Measurements from ENCODE around the gene DNLZ.

DNA sequence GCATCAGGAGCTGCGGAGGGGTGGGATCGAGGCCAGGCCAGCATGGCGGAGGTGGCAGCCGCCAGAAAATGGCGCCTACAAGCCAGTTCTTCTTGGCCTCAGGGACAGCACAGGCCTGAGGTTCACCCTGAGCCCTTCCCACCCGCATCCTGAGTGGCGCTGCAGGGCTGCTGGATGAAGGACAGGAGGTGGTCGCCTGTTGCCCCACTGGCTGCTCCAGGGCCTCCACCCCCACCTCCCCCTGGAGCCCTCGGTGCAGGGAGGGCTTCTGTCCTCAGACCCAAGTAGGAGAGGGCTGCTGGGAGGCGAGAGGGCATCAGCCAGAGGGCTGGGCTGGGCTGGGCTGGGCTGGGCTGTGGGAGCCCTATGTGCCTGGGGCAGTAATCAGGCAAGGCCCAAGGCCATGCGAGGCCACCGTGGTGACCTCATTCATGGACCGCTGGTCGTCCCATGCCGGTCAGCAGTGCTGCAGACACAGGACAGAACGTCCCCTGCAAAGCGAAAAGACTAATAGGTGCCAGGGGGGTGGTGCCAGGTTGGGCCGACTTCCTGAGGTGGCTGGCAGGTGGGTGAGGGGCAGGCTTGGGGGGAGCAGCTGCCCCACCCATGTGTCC is 22.4 kb downstream of the DNLZ start:
- TF ChIP-seq, protein P1, sequence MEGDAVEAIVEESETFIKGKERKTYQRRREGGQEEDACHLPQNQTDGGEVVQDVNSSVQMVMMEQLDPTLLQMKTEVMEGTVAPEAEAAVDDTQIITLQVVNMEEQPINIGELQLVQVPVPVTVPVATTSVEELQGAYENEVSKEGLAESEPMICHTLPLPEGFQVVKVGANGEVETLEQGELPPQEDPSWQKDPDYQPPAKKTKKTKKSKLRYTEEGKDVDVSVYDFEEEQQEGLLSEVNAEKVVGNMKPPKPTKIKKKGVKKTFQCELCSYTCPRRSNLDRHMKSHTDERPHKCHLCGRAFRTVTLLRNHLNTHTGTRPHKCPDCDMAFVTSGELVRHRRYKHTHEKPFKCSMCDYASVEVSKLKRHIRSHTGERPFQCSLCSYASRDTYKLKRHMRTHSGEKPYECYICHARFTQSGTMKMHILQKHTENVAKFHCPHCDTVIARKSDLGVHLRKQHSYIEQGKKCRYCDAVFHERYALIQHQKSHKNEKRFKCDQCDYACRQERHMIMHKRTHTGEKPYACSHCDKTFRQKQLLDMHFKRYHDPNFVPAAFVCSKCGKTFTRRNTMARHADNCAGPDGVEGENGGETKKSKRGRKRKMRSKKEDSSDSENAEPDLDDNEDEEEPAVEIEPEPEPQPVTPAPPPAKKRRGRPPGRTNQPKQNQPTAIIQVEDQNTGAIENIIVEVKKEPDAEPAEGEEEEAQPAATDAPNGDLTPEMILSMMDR (conservative IDR thresholded peaks at IDR 0.05; ENCODE audit: low read depth, low read length) = no peak
- TF ChIP-seq MAFK (IDR thresholded peaks at IDR 0.05; ENCODE audit: low read depth, low read length) = no peak
- no peak for TF ChIP-seq RAD21 (IDR thresholded peaks at IDR 0.05; ENCODE audit: low read length)
- no peak for TF ChIP-seq SMC3 (IDR thresholded peaks at IDR 0.05; ENCODE audit: low read depth, low read length)
- no peak for TF ChIP-seq RFX5 (IDR thresholded peaks at IDR 0.05; ENCODE audit: low read depth, low read length)
- TF ChIP-seq, protein P2, sequence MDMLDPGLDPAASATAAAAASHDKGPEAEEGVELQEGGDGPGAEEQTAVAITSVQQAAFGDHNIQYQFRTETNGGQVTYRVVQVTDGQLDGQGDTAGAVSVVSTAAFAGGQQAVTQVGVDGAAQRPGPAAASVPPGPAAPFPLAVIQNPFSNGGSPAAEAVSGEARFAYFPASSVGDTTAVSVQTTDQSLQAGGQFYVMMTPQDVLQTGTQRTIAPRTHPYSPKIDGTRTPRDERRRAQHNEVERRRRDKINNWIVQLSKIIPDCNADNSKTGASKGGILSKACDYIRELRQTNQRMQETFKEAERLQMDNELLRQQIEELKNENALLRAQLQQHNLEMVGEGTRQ (IDR thresholded peaks at IDR 0.05; ENCODE audit: low read depth, low read length) = no peak
- TF ChIP-seq POLR2A (IDR thresholded peaks at IDR 0.05; ENCODE audit: low read depth, low read length) = no peak
- no peak for TF ChIP-seq CHD1 (IDR thresholded peaks at IDR 0.05; ENCODE audit: low read depth, low read length)
- TF ChIP-seq, protein P3, sequence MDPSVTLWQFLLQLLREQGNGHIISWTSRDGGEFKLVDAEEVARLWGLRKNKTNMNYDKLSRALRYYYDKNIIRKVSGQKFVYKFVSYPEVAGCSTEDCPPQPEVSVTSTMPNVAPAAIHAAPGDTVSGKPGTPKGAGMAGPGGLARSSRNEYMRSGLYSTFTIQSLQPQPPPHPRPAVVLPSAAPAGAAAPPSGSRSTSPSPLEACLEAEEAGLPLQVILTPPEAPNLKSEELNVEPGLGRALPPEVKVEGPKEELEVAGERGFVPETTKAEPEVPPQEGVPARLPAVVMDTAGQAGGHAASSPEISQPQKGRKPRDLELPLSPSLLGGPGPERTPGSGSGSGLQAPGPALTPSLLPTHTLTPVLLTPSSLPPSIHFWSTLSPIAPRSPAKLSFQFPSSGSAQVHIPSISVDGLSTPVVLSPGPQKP (IDR thresholded peaks at IDR 0.05; ENCODE audit: borderline replicate concordance, low read depth, low read length) = no peak
